Skeletal muscle satellite cell (primary cell): Measurements from ENCODE around the gene DCP2.
"Not testable (repeated sequence)": the region's sequence is repeated elsewhere in the genome, so short reads cannot be mapped to it uniquely, and the experiment has no call there.

ENCODE experiments used
- H3K27me3 ChIP-seq: 2 replicates; pipeline ENCODE4 v1.7.0; 2013; ENCODE audit warnings: low read length; ENCODE audit not compliant: control insufficient read depth, insufficient read depth
- H3K36me3 ChIP-seq: 2 replicates; pipeline ENCODE4 v1.7.0; 2013; ENCODE audit warnings: mild to moderate bottlenecking, control low read depth, low read length; ENCODE audit not compliant: insufficient read depth
- H3K4me1 ChIP-seq: 2 replicates; pipeline ENCODE4 v1.7.0; 2013; ENCODE audit warnings: low read length; ENCODE audit not compliant: control insufficient read depth, insufficient read depth
- H3K4me2 ChIP-seq: 2 replicates; pipeline ENCODE4 v1.7.0; 2013; ENCODE audit warnings: mild to moderate bottlenecking, low read length
- H3K4me3 ChIP-seq: 2 replicates; pipeline ENCODE4 v1.7.0; 2013; ENCODE audit warnings: low read length
- H3K9ac ChIP-seq: 2 replicates; pipeline ENCODE4 v1.7.0; 2013; ENCODE audit warnings: mild to moderate bottlenecking, low read depth, low read length, moderate library complexity
- H3K9me3 ChIP-seq: replicated peaks from 2 replicates; pipeline ENCODE4 v1.7.0; 2013; ENCODE audit warnings: mild to moderate bottlenecking, control low read depth, low read length

Gene DCP2

GRCh38 chr5:112951124-112951702 is 25.4 kb upstream of the DCP2 start:
- Histone ChIP-seq H3K9ac (no peak overlapping the region), H3K9me3 (no peaks in the 10 kb centered on the region), H3K4me3 (no peak overlapping the region), H3K36me3 (no peaks in the 10 kb centered on the region), H3K4me2 (no peak overlapping the region), H3K4me1 (no peaks in the 10 kb centered on the region), H3K27me3 (peaks cover 26% of the 10 kb centered on the region)

DNA sequence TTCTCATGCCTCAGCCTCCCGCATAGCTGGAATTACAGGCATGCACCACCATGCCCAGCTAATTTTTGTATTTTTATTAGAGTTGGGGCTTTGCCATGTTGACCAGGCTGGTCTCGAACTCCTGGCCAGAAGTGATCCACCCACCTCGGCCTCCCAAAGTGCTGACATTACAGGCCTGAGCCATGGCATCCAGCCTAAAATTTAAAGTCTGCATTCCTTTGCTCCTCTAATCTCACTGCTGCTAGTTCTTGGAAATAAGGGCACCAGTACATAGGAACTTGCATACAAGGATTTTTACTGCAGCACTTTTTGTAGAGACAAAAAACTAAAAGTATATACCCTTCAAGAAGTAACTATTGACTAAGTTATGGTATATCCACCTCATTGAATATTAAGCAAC is 20.0 kb upstream of the DCP2 start:
- H3K4me2 ChIP-seq = no peak overlapping the region
- peaks cover 40% of the 10 kb centered on the region for H3K4me1 ChIP-seq
- H3K27me3 ChIP-seq = peaks cover 18% of the 10 kb centered on the region
- no peak overlapping the region for H3K4me3 ChIP-seq
- H3K36me3 ChIP-seq = no peaks in the 10 kb centered on the region
- no peak overlapping the region for H3K9ac ChIP-seq
- no peaks in the 10 kb centered on the region for H3K9me3 ChIP-seq

DNA sequence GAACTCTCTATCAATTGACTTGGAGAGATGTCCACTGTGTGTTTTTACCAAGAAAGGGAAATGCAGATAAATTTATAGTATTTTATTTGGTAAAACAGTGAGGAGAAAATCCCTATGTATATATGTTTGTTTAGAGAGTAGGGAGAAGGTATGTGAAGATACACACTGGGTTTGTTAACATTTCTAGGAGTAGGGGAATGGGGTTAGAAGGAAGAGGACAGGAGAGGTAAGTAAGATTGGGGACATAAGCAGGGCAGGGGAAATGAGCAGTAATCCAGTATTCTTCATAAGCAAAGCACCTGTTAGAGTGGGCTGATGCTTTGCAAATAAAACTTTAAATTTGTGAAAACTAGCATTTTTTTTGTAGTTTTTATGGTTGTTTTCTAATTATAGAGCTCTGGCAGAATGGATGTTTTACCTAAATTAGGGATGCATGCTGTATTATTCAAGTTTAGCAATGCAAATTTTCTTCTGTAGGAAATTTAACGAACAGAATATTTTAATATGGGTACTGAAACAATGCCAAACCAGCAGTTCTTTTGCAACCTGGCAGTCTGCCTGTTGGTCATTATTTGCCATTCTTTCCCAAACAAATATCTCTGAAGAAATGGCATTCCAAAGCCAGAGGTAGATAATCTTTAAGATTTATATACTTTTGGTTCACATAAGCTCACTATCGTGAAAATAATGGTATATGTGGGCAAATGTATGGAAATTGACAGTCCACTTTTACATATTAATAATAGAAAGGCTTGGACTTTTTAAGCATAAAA is 19.4 kb upstream of the DCP2 start:
- no peak overlapping the region for H3K4me3 ChIP-seq
- H3K9ac ChIP-seq = no peak overlapping the region
- no peaks in the 10 kb centered on the region for H3K36me3 ChIP-seq
- peak overlapping the region; percentile 43 for H3K4me2 ChIP-seq
- H3K4me1 ChIP-seq = peaks cover 40% of the 10 kb centered on the region
- H3K9me3 ChIP-seq = no peaks in the 10 kb centered on the region
- peaks cover 16% of the 10 kb centered on the region for H3K27me3 ChIP-seq

GRCh38 chr5:112958093-112959088 is 18.2 kb upstream of the DCP2 start:
- H3K4me2 ChIP-seq = peak overlapping the region; percentile 61
- no peak overlapping the region for H3K9ac ChIP-seq
- peaks cover 45% of the 10 kb centered on the region for H3K4me1 ChIP-seq
- no peaks in the 10 kb centered on the region for H3K9me3 ChIP-seq
- H3K27me3 ChIP-seq = peaks cover 9% of the 10 kb centered on the region
- no peaks in the 10 kb centered on the region for H3K36me3 ChIP-seq
- H3K4me3 ChIP-seq = peak overlapping the region; percentile 26

DNA sequence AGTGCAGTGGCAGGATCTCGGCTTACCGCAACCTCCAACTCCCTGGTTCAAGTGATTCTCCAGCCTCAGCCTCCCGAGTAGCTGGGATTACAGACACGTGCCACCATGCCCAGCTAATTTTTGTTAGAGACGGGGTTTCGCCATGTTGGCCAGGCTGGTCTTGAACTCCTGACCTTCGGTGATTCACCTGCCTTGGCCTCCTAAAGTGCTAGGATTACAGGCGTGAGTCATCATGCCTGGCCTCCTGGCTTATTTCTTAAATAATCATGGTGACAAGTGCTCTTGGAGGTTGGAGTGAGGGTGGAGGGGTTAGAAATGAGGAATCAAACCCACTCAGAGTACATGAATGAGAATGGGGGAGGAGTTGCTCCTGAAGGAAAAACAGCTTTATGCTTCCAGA is 16.7 kb upstream of the DCP2 start:
- not testable (repeated sequence) for H3K36me3 ChIP-seq, H3K9ac ChIP-seq, H3K4me3 ChIP-seq, H3K27me3 ChIP-seq, H3K9me3 ChIP-seq
- H3K4me1 ChIP-seq = peaks cover 52% of the 10 kb centered on the region
- peak overlapping the region; percentile 7 for H3K4me2 ChIP-seq

GRCh38 chr5:112960315-112960714 is 16.3 kb upstream of the DCP2 start:
- H3K9ac ChIP-seq = no peak overlapping the region
- H3K4me2 ChIP-seq = peak overlapping the region; percentile 7
- no peak overlapping the region for H3K4me3 ChIP-seq
- no peaks in the 10 kb centered on the region for H3K36me3 ChIP-seq
- no peaks in the 10 kb centered on the region for H3K9me3 ChIP-seq
- H3K4me1 ChIP-seq = peaks cover 52% of the 10 kb centered on the region
- peaks cover 5% of the 10 kb centered on the region for H3K27me3 ChIP-seq

- no peaks in the 10 kb centered on the region for H3K36me3 ChIP-seq
- no peak overlapping the region for H3K4me3 ChIP-seq
- H3K4me1 ChIP-seq = peaks cover 52% of the 10 kb centered on the region
- no peak overlapping the region for H3K4me2 ChIP-seq
- H3K9me3 ChIP-seq = no peaks in the 10 kb centered on the region
- peaks cover 5% of the 10 kb centered on the region for H3K27me3 ChIP-seq
- no peak overlapping the region for H3K9ac ChIP-seq
Observed at GRCh38 chr5:112960863-112961504, 15.6 kb upstream of the DCP2 start.

DNA sequence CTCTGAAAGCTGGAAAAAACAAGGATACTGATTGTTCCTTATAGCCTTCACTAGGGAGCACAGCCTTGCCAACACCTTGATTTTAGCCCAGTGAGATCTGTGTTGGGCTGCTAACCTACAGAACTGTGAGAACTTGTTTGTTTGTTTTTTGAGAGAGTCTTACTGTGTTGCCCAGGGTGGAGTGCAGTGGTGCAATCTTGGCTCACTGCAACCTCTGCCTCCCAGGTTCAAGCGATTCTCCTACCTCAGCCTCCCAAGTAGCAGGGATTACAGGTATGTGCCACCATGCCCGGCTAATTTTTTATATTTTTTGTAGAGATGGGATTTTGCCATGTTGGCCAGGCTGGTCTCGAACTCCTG is 13.2 kb upstream of the DCP2 start:
- H3K36me3 ChIP-seq, H3K4me3 ChIP-seq, H3K4me2 ChIP-seq, H3K27me3 ChIP-seq, H3K9me3 ChIP-seq, H3K9ac ChIP-seq: not testable (repeated sequence)
- peaks cover 37% of the 10 kb centered on the region for H3K4me1 ChIP-seq

DNA sequence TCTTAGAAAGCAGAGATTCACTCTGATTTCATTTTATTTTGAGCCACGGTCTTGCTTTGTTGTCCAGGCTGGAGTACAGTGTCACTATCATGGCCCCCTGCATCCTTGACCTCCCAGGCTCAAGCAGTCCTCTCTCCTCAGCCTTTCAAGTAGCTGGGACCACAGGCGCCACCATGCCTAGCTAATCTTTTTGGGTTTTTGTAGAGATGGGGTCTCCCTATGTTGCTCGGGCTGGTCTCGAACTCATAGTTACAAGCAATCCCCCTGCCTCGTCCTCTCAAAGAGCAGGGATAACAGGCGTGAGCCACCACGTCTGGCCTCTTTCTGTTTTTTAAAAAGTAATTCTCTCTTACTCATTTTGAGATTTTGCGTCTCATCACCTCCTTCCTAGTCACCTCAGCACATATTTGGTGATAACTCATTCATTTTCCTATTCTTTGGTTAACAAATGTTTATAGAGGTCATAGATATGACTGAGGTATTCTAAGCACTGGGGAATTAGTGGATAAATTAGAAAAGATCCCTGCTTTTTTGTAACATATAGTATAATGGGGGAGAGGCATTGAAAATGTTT is 10.8 kb upstream of the DCP2 start:
- Histone ChIP-seq H3K36me3 (no peaks in the 10 kb centered on the region), H3K9ac (no peak overlapping the region), H3K4me2 (no peak overlapping the region), H3K4me3 (no peak overlapping the region), H3K4me1 (peaks cover 14% of the 10 kb centered on the region), H3K9me3 (no peaks in the 10 kb centered on the region), H3K27me3 (peaks cover 3% of the 10 kb centered on the region)

DNA sequence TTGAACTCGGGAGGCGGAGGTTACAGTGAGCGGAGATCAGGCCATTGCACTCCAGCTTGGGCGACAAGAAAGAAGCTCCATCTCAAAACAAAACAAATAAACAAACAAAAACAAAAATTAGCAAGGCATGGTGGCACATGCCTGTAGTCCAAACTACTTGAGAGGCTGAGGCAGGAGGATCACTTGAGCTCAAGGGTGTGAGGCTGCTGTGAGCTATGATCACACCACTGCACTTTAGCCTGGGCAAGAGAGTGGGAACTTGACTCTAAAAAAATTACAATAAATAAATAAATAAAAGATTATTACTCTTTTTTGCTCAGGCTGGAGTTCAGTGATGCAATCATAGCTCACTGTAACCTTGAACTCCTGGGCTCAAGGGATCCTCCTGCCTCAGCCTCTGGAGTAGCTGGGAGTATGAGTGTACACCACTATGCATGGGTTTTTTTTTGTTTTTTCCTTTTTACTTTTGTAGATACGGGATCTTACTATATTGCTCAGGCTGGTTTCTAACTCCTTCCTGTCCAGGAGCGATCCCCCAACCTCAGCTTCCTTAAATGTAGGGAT is 9.0 kb upstream of the DCP2 start:
- H3K4me2 ChIP-seq = no peak overlapping the region
- H3K9ac ChIP-seq = no peak overlapping the region
- H3K4me1 ChIP-seq = peaks cover 12% of the 10 kb centered on the region
- H3K27me3 ChIP-seq = peaks cover 3% of the 10 kb centered on the region
- no peaks in the 10 kb centered on the region for H3K36me3 ChIP-seq
- no peaks in the 10 kb centered on the region for H3K9me3 ChIP-seq
- H3K4me3 ChIP-seq = no peak overlapping the region
